GM23248 (cell line): Measurements from ENCODE around the gene IL1RAPL1. TPM values are rescaled to one million over a fixed set of nuclear protein-coding genes. Genes with fewer than 3 reads are reported as not detected.

ENCODE experiments used
- DNase-seq: peaks from one replicate; pipeline ENCODE4 v3.0.0-alpha.2; 2015
- H2AFZ ChIP-seq: fragments of 200-600 bp; sonication (generic); 2 replicates; pipeline ENCODE4 v1.6.1; 2016; ENCODE audit warnings: antibody characterized with exemption
- H3F3A ChIP-seq: fragments of 200-600 bp; sonication (generic); 2 replicates; pipeline ENCODE4 v1.6.1; 2016; ENCODE audit warnings: mild to moderate bottlenecking, antibody characterized with exemption, mixed run types; ENCODE audit not compliant: insufficient read depth
- H3K27ac ChIP-seq: fragments of 200-600 bp; sonication (generic); 2 replicates; pipeline ENCODE4 v1.5.1; 2016; ENCODE audit warnings: mild to moderate bottlenecking
- H3K27me3 ChIP-seq: fragments of 200-600 bp; sonication (generic); replicated peaks from 2 replicates; pipeline ENCODE4 v1.6.1; 2016; ENCODE audit warnings: mild to moderate bottlenecking; ENCODE audit not compliant: insufficient read depth
- H3K36me3 ChIP-seq: fragments of 200-600 bp; sonication (generic); 2 replicates; pipeline ENCODE4 v1.6.1; 2016; ENCODE audit warnings: low read depth, mild to moderate bottlenecking
- H3K4me1 ChIP-seq: fragments of 200-600 bp; sonication (generic); 2 replicates; pipeline ENCODE4 v1.6.1; 2016; ENCODE audit warnings: mild to moderate bottlenecking; ENCODE audit not compliant: insufficient read depth
- H3K4me2 ChIP-seq: fragments of 200-600 bp; sonication (generic); one replicate; pipeline ENCODE4 v1.6.1; 2016; ENCODE audit warnings: mild to moderate bottlenecking; ENCODE audit not compliant: unreplicated experiment
- H3K4me3 ChIP-seq: fragments of 200-600 bp; sonication (generic); 2 replicates; pipeline ENCODE4 v1.5.1; 2016; ENCODE audit warnings: mild to moderate bottlenecking
- H3K79me2 ChIP-seq: fragments of 200-600 bp; sonication (generic); 2 replicates; pipeline ENCODE4 v1.6.1; 2016; ENCODE audit warnings: mild to moderate bottlenecking; ENCODE audit not compliant: insufficient read depth
- H3K9ac ChIP-seq: fragments of 200-600 bp; sonication (generic); 2 replicates; pipeline ENCODE4 v1.6.1; 2016; ENCODE audit warnings: mild to moderate bottlenecking
- H3K9me2 ChIP-seq: fragments of 200-600 bp; sonication (generic); 2 replicates; pipeline ENCODE4 v1.6.1; 2016; ENCODE audit warnings: mixed run types, mild to moderate bottlenecking, moderate library complexity; ENCODE audit not compliant: insufficient read depth
- H3K9me3 ChIP-seq: fragments of 200-600 bp; sonication (generic); one replicate; pipeline ENCODE4 v1.6.1; 2017; ENCODE audit warnings: low read depth
- H4K20me1 ChIP-seq: fragments of 200-600 bp; sonication (generic); 2 replicates; pipeline ENCODE4 v1.6.0; 2016; ENCODE audit not compliant: insufficient read depth
- EZH2 ChIP-seq: fragments of 200-600 bp; sonication (generic); IDR thresholded peaks from 2 replicates; pipeline ENCODE4 v1.6.1; 2018; ENCODE audit warnings: antibody characterized with exemption, mild to moderate bottlenecking; ENCODE audit not compliant: insufficient read depth, poor library complexity, severe bottlenecking
- EZH2phosphoT487 ChIP-seq: fragments of 200-600 bp; sonication (generic); IDR thresholded peaks from 2 replicates; pipeline ENCODE4 v1.6.1; 2018; ENCODE audit warnings: antibody characterized with exemption, moderate library complexity, mild to moderate bottlenecking, low read depth; ENCODE audit not compliant: insufficient read depth
- WGBS, 2 experiments: methylation state at CpG; one replicate each; pipeline ENCODE4 v1.1.6; 2015 to 2017; ENCODE audit warnings: low lambda C conversion rate in 2 of 2, low coverage in 1 of 2; ENCODE audit errors: missing lambda C conversion rate in 2 of 2; 5-methylcytosine and 5-hydroxymethylcytosine counted together
- in situ Hi-C: fragments of 300-500 bp; cut with MboI; formaldehyde crosslinking; loops from 2 replicates; pipeline ENCODE4 v1.15.0; 2020
- polyA plus RNA-seq: library from polyadenylated mRNA; unstranded; fragments of >200 nt; fragmentation: Nextera tagmentation; extraction: Ambion mirVana; gene quantifications from 2 replicates; pipeline ENCODE4 v1.2.1, GENCODE V29; 2016
- total RNA-seq: library from RNA; depleted of rRNA; stranded (reverse); fragments of >200 nt; shearing (Covaris generic); gene quantifications from 2 replicates; pipeline ENCODE4 v1.2.3, GENCODE V29; 2014

IL1RAPL1 gene
- total and polyA plus RNA-seq, 2 experiments from 2014 or later = not detected

- H3K4me1 ChIP-seq = no peaks in the 10 kb centered on the region
- no peak overlapping the region for H3K4me2 ChIP-seq
- no peaks in the 10 kb centered on the region for H4K20me1 ChIP-seq
- H3K79me2 ChIP-seq = no peaks in the 10 kb centered on the region
- 49 to 56% methylated on average over 4 of the region's 4 CpGs for WGBS, 2 experiments
- H3F3A ChIP-seq = no peaks in the 10 kb centered on the region
- H3K9me3 ChIP-seq = no peaks in the 10 kb centered on the region
- no peak overlapping the region for H3K27ac ChIP-seq
- H3K27me3 ChIP-seq = no peaks in the 10 kb centered on the region
- no peak overlapping the region for H2AFZ ChIP-seq
- H3K4me3 ChIP-seq = no peak overlapping the region
- TF ChIP-seq EZH2phosphoT487 (no peak), EZH2 (no peak)
- in situ Hi-C loops = no loop called here
- H3K9ac ChIP-seq = no peak overlapping the region
- no peak for DNase-seq
- no peaks in the 10 kb centered on the region for H3K36me3 ChIP-seq
- H3K9me2 ChIP-seq = no peaks in the 10 kb centered on the region
These were observed 1201.9 kb downstream of the IL1RAPL1 start for GRCh38 chrX:29788991-29789699.

DNA sequence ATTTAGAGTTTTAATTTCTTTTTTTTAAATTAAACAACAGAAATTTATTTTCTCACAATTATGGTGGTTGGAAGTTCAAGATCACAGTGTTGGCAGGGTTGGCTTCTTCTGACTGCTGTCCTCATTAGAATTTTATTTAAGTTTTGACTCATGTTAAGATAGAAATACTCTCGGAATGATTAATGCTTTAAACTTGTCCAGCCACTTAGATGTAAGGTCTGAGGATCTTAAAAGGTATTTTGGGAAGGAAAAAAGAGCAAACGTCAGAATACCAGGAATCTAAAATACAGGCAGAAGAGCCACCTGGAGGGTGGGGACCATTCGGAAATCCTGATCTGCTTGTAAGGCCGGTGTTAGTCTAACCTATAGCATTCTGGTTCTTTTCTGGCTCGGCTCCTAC is 1205.1 kb downstream of the IL1RAPL1 start:
- DNase-seq = no peak
- Histone ChIP-seq H3K9me3 (no peaks in the 10 kb centered on the region), H3K4me2 (no peak overlapping the region), H3K4me3 (no peak overlapping the region), H3K27ac (no peak overlapping the region), H4K20me1 (no peaks in the 10 kb centered on the region), H3F3A (no peaks in the 10 kb centered on the region), H3K9ac (no peak overlapping the region), H2AFZ (no peak overlapping the region), H3K9me2 (no peaks in the 10 kb centered on the region), H3K4me1 (no peaks in the 10 kb centered on the region), H3K79me2 (no peaks in the 10 kb centered on the region), H3K36me3 (no peaks in the 10 kb centered on the region), H3K27me3 (no peaks in the 10 kb centered on the region)
- in situ Hi-C loops = no loop called here
- no peak for TF ChIP-seq EZH2phosphoT487
- TF ChIP-seq EZH2 = no peak
- 26 to 29% methylated on average over 5 of the region's 5 CpGs for WGBS, 2 experiments

DNA sequence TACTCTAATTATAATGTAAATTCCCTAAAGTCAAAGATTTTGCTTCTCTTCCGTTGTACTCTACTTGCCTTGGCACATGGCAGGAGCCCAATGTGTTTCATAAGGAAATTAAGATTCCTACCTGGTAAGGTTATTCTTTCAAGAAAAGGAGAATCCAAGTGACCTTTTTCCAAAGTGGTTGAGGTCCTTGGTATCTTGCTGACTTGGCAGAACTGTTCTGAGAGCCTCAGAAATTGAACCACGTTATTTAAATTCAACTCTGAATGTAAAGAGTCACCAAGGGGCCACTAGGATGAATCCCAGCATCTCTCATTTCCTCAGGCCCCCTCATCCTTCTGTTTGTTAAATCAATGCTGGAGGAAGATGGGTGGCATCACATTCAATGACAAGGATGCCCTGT is 1209.9 kb downstream of the IL1RAPL1 start:
- in situ Hi-C loops = no loop called here
- no peak for DNase-seq

GRCh38 chrX:29798469-29798868 is 1211.2 kb downstream of the IL1RAPL1 start:
- Histone ChIP-seq H3K4me2 (no peak overlapping the region), H3K27ac (no peak overlapping the region), H3K9me2 (no peaks in the 10 kb centered on the region), H3K4me1 (no peaks in the 10 kb centered on the region), H3F3A (no peaks in the 10 kb centered on the region), H4K20me1 (no peaks in the 10 kb centered on the region), H3K79me2 (no peaks in the 10 kb centered on the region), H3K9me3 (no peaks in the 10 kb centered on the region), H3K4me3 (no peak overlapping the region), H2AFZ (no peak overlapping the region), H3K9ac (no peak overlapping the region), H3K36me3 (no peaks in the 10 kb centered on the region), H3K27me3 (no peaks in the 10 kb centered on the region)
- 63 to 81% methylated on average over 2 of the region's 2 CpGs for WGBS, 2 experiments
- no peak for DNase-seq
- TF ChIP-seq EZH2phosphoT487 (no peak), EZH2 (no peak)
- in situ Hi-C loops = no loop called here

More for the DNA sequence above, 1209.9 kb downstream of the IL1RAPL1 start:
- no peak overlapping the region for H3K27ac ChIP-seq
- no peak overlapping the region for H3K4me3 ChIP-seq
- no peaks in the 10 kb centered on the region for H3K4me1 ChIP-seq
- no peak overlapping the region for H3K4me2 ChIP-seq
- H4K20me1 ChIP-seq = no peaks in the 10 kb centered on the region
- no peaks in the 10 kb centered on the region for H3K79me2 ChIP-seq
- 10 to 29% methylated on average over 2 of the region's 2 CpGs for WGBS, 2 experiments
- no peaks in the 10 kb centered on the region for H3K36me3 ChIP-seq
- H2AFZ ChIP-seq = no peak overlapping the region
- H3F3A ChIP-seq = no peaks in the 10 kb centered on the region
- H3K9ac ChIP-seq = no peak overlapping the region
- TF ChIP-seq EZH2phosphoT487 (no peak), EZH2 (no peak)
- no peaks in the 10 kb centered on the region for H3K27me3 ChIP-seq
- H3K9me3 ChIP-seq = no peaks in the 10 kb centered on the region
- no peaks in the 10 kb centered on the region for H3K9me2 ChIP-seq

GRCh38 chrX:29813174-29813573 is 1225.9 kb downstream of the IL1RAPL1 start:
- in situ Hi-C loops = no loop called here
- Histone ChIP-seq H3K27ac (no peak overlapping the region), H2AFZ (no peak overlapping the region), H3K9me2 (no peaks in the 10 kb centered on the region), H3K4me2 (no peak overlapping the region), H4K20me1 (no peaks in the 10 kb centered on the region), H3K27me3 (no peaks in the 10 kb centered on the region), H3K4me3 (no peak overlapping the region), H3K9ac (no peak overlapping the region), H3K4me1 (no peaks in the 10 kb centered on the region), H3F3A (no peaks in the 10 kb centered on the region), H3K36me3 (no peaks in the 10 kb centered on the region), H3K79me2 (no peaks in the 10 kb centered on the region), H3K9me3 (no peaks in the 10 kb centered on the region)
- no peak for DNase-seq
- TF ChIP-seq EZH2phosphoT487 (no peak), EZH2 (no peak)
